GM19438 (cell line): ENCODE measurements around the gene SLC25A34.

Experiments
- ATAC-seq: cut with Tn5 transposase; IDR thresholded peaks from one replicate; pipeline ENCODE4 v1.9.1; 2021; ENCODE audit warnings: low read depth; ENCODE audit not compliant: unreplicated experiment

The SLC25A34 gene

GRCh38 chr1:15765495-15766194 lies 29.6 kb downstream of the SLC25A34 start:
- ATAC-seq = no peak

- ATAC-seq = no peak
Observed at GRCh38 chr1:15767941-15768340, 31.9 kb downstream of the SLC25A34 start.

DNA sequence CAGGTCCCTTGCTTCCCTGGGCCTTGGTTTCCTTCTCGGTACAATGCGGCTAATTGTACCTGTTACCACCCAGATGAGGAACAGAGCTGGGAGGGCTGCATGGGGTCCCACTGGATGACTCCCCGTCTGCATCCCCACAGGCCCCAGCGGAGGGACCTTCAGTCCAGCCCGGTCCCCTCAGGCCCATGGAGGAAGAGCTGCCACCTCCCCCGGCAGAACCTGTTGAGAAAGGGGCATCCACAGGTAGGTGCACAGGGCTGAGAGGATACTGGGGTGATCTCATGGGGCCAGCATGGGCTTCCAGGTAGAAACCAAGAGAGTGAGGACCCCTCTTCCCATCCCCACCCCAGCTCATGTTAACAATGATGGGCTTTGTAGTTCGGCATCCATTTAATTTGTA lies 32.3 kb downstream of the SLC25A34 start:
- no peak for ATAC-seq

DNA sequence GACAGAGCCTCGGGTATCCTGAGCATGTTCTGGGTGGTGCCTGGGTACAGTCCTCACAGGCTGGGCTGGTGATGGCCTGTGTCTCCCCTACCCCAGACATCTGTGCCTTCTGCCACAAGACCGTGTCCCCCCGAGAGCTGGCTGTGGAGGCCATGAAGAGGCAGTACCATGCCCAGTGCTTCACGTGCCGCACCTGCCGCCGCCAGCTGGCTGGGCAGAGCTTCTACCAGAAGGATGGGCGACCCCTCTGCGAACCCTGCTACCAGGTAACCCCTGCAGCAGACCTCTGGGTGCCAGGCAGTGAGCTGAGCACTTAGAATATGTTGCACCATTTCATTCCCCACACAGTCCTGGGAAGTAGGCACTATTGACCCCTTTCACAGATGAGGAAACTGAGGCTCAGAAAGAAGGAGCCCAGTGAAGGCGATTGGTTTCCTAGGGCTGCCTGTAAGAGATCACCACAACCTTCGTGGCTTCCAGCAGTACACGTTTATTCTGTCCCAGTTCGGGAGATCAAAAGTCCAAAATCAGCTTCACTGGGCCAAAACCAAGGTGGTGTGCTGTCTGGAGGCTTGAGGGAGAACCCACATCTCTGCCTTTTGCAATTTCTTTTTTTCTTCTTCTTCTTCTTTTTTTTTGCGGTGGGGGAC lies 34.4 kb downstream of the SLC25A34 start:
- ATAC-seq = no peak

GRCh38 chr1:15771836-15772515 lies 35.9 kb downstream of the SLC25A34 start:
- no peak for ATAC-seq

GRCh38 chr1:15775706-15776105 lies 39.6 kb downstream of the SLC25A34 start:
- no peak for ATAC-seq

DNA sequence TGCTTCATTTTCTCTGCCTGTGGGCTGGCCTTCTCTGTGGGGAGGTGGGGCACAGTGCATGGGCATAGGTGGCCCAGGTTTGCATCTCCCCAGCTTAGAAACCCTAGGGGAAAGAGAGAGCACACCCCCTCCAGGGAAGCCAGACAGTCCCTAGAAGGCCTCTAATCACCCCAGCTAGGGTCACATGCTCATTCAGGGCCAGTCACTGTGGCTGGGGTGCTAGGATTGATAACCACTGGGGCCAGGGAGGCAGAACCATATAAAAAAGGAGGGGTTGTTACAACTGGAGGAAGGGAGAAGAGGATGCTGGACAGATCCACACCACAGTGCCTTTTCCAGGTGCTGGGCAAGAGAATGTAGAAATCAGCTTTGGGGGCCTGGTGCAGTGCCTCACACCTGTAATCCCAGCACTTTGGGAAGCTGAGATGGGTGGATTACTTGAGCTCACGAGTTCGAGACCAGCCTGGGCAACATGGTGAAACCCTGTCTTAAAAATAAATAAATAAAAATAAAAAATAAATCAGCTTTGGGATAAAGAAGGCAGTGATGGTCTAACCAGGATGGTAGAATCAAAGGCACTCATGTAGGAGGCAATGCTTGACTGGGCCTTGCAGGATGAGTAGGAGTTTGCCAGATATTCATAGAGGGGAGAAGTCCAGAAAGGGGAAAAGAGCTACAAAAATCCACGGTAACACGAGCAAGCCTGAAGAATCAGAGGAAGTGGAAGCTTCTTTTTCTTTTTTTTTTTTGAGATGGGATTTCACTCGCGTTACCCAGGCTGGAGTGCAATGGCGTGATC lies 42.0 kb downstream of the SLC25A34 start:
- no peak for ATAC-seq

DNA sequence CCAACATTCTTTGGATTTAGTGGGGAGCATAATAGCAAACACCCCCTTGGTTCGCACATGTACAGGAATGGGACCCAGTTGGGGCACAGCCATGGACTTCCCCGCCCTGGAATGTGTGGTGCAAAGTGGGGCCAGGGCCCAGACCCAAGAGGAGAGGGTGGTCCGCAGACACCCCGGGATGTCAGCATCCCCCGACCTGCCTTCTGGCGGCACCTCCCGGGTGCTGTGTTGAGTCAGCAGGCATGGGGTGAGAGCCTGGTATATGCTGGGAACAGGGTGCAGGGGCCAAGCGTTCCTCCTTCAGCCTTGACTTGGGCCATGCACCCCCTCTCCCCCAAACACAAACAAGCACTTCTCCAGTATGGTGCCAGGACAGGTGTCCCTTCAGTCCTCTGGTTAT lies 49.6 kb downstream of the SLC25A34 start:
- no peak for ATAC-seq

- ATAC-seq = no peak
Observed at GRCh38 chr1:15786581-15786980, 50.5 kb downstream of the SLC25A34 start.

DNA sequence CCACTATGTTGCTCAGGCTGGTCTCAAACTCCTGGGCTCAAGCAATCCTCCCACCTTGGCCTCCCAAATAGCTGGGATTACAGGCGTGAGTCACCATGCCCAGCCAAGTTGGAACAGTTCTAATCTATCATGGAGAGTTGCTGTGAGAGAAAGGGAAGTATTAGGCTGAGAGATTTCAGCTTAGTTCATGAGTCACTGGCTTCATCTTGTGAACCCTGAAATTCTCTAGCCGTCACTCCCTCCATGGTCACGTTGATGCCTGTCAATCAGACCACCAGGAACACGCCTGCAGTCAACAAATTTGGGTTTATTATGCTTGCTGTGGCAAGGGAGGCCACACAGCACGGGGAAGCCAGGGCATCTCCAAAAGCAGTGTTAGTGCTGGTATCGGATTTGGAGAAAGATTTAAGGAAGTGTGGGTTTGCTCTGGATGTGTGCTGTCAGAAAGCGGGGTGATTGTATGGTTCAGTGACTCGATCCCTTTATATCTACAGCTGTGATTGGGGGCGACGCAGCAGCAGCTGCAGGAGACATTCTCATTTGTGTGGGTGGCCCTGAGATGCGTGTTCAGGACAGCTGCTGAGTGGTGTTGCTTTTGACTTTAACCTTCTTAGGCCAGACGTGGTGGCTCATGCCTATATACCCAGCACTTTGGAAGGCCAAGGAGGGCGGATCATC lies 52.7 kb downstream of the SLC25A34 start:
- ATAC-seq = no peak
